ENCODE results near the gene TMEM63A.
"Not testable (repeated sequence)": the region's sequence is repeated elsewhere in the genome, so short reads cannot be mapped to it uniquely, and the experiment has no call there.

- not testable (repeated sequence) for TF ChIP-seq NRF1 (IDR thresholded peaks at IDR 0.05; ENCODE audit: low read depth, low read length); SIN3A (IDR thresholded peaks at IDR 0.05; ENCODE audit: borderline replicate concordance, low read depth, low read length); CTCF (IDR thresholded peaks at IDR 0.05); YY1 (IDR thresholded peaks at IDR 0.05; ENCODE audit: low read depth); EZH2phosphoT487 (IDR thresholded peaks at IDR 0.05; ENCODE audit: borderline replicate concordance, low read depth); TAF1 (IDR thresholded peaks at IDR 0.05; ENCODE audit: borderline replicate concordance, low read depth, low read length)
Measured at GRCh38 chr1:225836296-225836695, 45.9 kb downstream of the TMEM63A start.

Measured in SK-N-SH (cell line).